AG04450 (cell line): Measurements from ENCODE around the gene MED13L. TPM values are rescaled to one million over a fixed set of nuclear protein-coding genes. Genes with fewer than 3 reads are reported as not detected.

Experiments used
- CTCF ChIA-PET: fragments of 300-600, 350-600 bp; formaldehyde crosslinking; extraction: SDS; loops from one replicate; lab custom pipeline; 2022; ENCODE audit warnings: antibody characterized with exemption, inconsistent platforms; lab: Charles Lee
- POLR2A ChIA-PET: fragments of 350-600 bp; formaldehyde crosslinking; extraction: SDS; loops from one replicate; lab custom pipeline; 2021; ENCODE audit warnings: antibody characterized with exemption, inconsistent platforms; lab: Yijun Ruan, JAX
- DNase-seq: peaks from one replicate; pipeline ENCODE4 v3.0.0-alpha.2; 2011; ENCODE audit warnings: low read depth, low spot score
- H3K27ac ChIP-seq: one replicate; pipeline ENCODE4 v1.5.1; 2012; ENCODE audit warnings: low read depth, low read length, control low read depth
- H3K27me3 ChIP-seq: one replicate; pipeline ENCODE4 v1.6.0; 2012; ENCODE audit warnings: low read length; ENCODE audit not compliant: control insufficient read depth, insufficient read depth
- H3K4me3 ChIP-seq: 2 replicates; pipeline ENCODE4 v1.5.1; 2011; ENCODE audit warnings: mild to moderate bottlenecking, low read depth, low read length, control low read depth
- H3K9me3 ChIP-seq: 2 replicates; pipeline ENCODE4 v1.5.1; 2012; ENCODE audit warnings: low read length; ENCODE audit not compliant: control insufficient read depth, insufficient read depth
- polyA plus RNA-seq: library from polyadenylated mRNA; depleted of rRNA; stranded (reverse); fragments of >200 nt; gene quantifications from 2 replicates; pipeline ENCODE4 v1.2.3, GENCODE V29; 2011
- TF ChIP-seq, protein P1 (sequence below): IDR thresholded peaks from 2 replicates; pipeline ENCODE4 v1.5.1; 2011; ENCODE audit warnings: low read depth, low read length, control low read depth, inconsistent platforms

MED13L gene
- polyA plus RNA-seq, 1 experiment: 56.2 TPM

GRCh38 chr12:116026346-116026745 is 251.1 kb downstream of the MED13L start:
- ChIA-PET CTCF (interaction anchor here (0.5 kb wide), 1 partner anchor 1162 kb away, joined by 3 read pairs; no protein-coding TSS in a partner anchor), POLR2A (no interaction called here)
- no peaks in the 10 kb centered on the region for H3K27me3 ChIP-seq
- no peak overlapping the region for H3K4me3 ChIP-seq
- no peak for DNase-seq
- TF ChIP-seq, protein P1, sequence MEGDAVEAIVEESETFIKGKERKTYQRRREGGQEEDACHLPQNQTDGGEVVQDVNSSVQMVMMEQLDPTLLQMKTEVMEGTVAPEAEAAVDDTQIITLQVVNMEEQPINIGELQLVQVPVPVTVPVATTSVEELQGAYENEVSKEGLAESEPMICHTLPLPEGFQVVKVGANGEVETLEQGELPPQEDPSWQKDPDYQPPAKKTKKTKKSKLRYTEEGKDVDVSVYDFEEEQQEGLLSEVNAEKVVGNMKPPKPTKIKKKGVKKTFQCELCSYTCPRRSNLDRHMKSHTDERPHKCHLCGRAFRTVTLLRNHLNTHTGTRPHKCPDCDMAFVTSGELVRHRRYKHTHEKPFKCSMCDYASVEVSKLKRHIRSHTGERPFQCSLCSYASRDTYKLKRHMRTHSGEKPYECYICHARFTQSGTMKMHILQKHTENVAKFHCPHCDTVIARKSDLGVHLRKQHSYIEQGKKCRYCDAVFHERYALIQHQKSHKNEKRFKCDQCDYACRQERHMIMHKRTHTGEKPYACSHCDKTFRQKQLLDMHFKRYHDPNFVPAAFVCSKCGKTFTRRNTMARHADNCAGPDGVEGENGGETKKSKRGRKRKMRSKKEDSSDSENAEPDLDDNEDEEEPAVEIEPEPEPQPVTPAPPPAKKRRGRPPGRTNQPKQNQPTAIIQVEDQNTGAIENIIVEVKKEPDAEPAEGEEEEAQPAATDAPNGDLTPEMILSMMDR: no peak
- no peaks in the 10 kb centered on the region for H3K9me3 ChIP-seq
- no peak overlapping the region for H3K27ac ChIP-seq

DNA sequence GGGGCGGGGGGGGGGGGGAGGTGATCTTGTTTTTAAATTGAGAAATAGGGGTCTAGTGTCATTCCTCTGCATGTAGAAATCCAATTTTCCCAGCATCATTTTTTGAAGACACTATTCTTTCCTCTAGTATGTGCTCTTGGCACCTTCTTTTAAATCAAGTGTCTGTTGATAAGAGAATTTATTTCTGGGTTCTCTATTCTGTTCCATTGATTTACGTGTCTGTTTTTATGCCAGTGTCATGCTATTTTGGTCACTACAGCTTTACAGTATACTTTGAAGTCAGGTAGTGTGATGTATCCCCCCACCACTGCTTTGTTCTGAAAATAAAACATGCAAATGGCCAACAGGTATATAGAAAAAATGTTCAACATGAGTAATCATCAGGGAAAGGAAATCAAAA is 252.7 kb downstream of the MED13L start:
- DNase-seq: no peak
- ChIA-PET CTCF (no interaction called here), POLR2A (no interaction called here)
- H3K4me3 ChIP-seq: no peak overlapping the region
- TF ChIP-seq, protein P1: no peak
- no peak overlapping the region for H3K27ac ChIP-seq
- no peaks in the 10 kb centered on the region for H3K27me3 ChIP-seq
- H3K9me3 ChIP-seq: no peaks in the 10 kb centered on the region

GRCh38 chr12:116019415-116019814 is 258.1 kb downstream of the MED13L start:
- no peak overlapping the region for H3K27ac ChIP-seq
- H3K9me3 ChIP-seq: no peaks in the 10 kb centered on the region
- DNase-seq: no peak
- TF ChIP-seq, protein P1: no peak
- no peak overlapping the region for H3K4me3 ChIP-seq
- H3K27me3 ChIP-seq: no peaks in the 10 kb centered on the region
- ChIA-PET POLR2A (no interaction called here), CTCF (interaction anchor here (1.4 kb wide), 1 partner anchor 9 kb away, joined by 3 read pairs; no protein-coding TSS in a partner anchor)

GRCh38 chr12:116018282-116018681 is 259.2 kb downstream of the MED13L start:
- TF ChIP-seq, protein P1: no peak
- Histone ChIP-seq H3K27me3 (no peaks in the 10 kb centered on the region), H3K4me3 (no peak overlapping the region), H3K9me3 (no peaks in the 10 kb centered on the region), H3K27ac (no peak overlapping the region)
- ChIA-PET POLR2A (no interaction called here), CTCF (interaction anchor here (0.6 to 1.4 kb wide), 2 partner anchors 8 to 278 kb away, joined by 3 read pairs; no protein-coding TSS in a partner anchor)
- no peak for DNase-seq

DNA sequence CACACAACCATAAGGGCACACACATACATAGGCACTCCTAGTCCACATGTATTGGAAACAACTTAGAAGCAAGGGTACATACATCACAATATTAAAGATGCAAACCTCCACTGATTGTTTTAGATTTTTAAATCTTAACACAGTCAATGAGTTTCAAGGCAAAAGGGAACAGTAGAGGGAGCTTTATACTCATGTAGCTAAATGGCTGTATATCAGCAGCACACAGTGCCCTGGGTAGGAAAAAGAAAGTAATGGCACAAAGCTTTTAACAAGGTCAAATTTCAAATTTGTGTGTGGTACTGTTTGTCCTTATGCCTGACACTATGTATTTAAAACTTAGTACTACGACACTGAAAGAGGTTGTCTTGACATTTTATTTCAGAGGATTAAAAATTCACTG is 262.0 kb downstream of the MED13L start:
- Histone ChIP-seq H3K27ac (no peak overlapping the region), H3K4me3 (no peak overlapping the region), H3K9me3 (no peaks in the 10 kb centered on the region), H3K27me3 (no peaks in the 10 kb centered on the region)
- ChIA-PET CTCF (interaction anchor here (0.5 to 2.1 kb wide), 24 partner anchors 8 to 643 kb away, joined by 3 to 12 read pairs (median 4); no protein-coding TSS in a partner anchor), POLR2A (no interaction called here)
- TF ChIP-seq, protein P1: peak; percentile 76
- no peak for DNase-seq
